Sigmoid colon (tissue), 7 donors: ENCODE measurements around the gene LSM8. TPM values are rescaled to one million over a fixed set of nuclear protein-coding genes. Genes with fewer than 3 reads are reported as not detected.

Experiments
- DNase-seq: peaks from one replicate; pipeline ENCODE4 v3.0.0-alpha.2; 2019
- H3K27ac ChIP-seq, 4 donors: fragments of 200-600 bp; sonication (generic); one replicate each; pipeline ENCODE4 v1.5.1; 2016 to 2019; ENCODE audit warnings: mild to moderate bottlenecking in 1 of 4
- H3K27me3 ChIP-seq, 3 donors: fragments of 200-600 bp; sonication (generic); one replicate each; pipeline ENCODE4 v1.5.1; 2019; ENCODE audit warnings: mild to moderate bottlenecking in 1 of 3
- H3K36me3 ChIP-seq, 4 donors: fragments of 200-600 bp; sonication (generic); one replicate each; pipeline ENCODE4 v1.5.1; 2016 to 2019
- H3K4me1 ChIP-seq, 4 donors: fragments of 200-600 bp; sonication (generic); one replicate each; pipeline ENCODE4 v1.5.1; 2017 to 2019
- H3K4me3 ChIP-seq, 4 donors: fragments of 200-600 bp; sonication (generic); one replicate each; pipeline ENCODE4 v1.5.1; 2017 to 2019; ENCODE audit warnings: mild to moderate bottlenecking in 2 of 4, moderate library complexity in 1 of 4
- H3K9me3 ChIP-seq, 4 donors: fragments of 200-600 bp in 3 of 4; sonication (generic) in 3 of 4; one replicate each; pipeline versions ENCODE4 v1.5.1 to v1.6.1; 2013 to 2019
- CTCF ChIP-seq, 4 experiments: fragments of 450-650 bp in 3 of 4; fragments of 200-600 bp in 1 of 4; IDR thresholded peaks; one replicate each; pipeline ENCODE4 v1.5.1; 2016 to 2019; ENCODE audit warnings: antibody characterized with exemption in 4 of 4, mild to moderate bottlenecking in 3 of 4, moderate library complexity in 2 of 4
- EP300 ChIP-seq, 4 donors: sonication (generic); formaldehyde crosslinking; IDR thresholded peaks; one replicate each; pipeline ENCODE4 v1.6.1; 2017; ENCODE audit warnings: antibody characterized with exemption in 4 of 4
- POLR2A ChIP-seq, 2 donors: fragments of 450-650 bp; IDR thresholded peaks; one replicate each; pipeline ENCODE4 v1.6.1; 2016; ENCODE audit warnings: antibody characterized with exemption in 2 of 2, mild to moderate bottlenecking in 2 of 2, moderate library complexity in 2 of 2
- POLR2AphosphoS5 ChIP-seq, 4 donors: sonication (generic); formaldehyde crosslinking; IDR thresholded peaks; one replicate each; pipeline ENCODE4 v1.6.1; 2017; ENCODE audit warnings: antibody characterized with exemption in 4 of 4
- WGBS, 2 donors: extraction: QIAGEN DNeasy Blood & Tissue Kit; methylation state at CpG; one replicate each; pipeline ENCODE4 v1.1.7; 2013; 5-methylcytosine and 5-hydroxymethylcytosine counted together
- intact Hi-C: fragments of 100-400 bp; cut with DNase I; formaldehyde crosslinking; loops from one replicate; pipeline ENCODE4 v1.15.1; 2023
- polyA plus RNA-seq, 3 donors: library from polyadenylated mRNA; stranded (reverse); fragments of 200-250 nt; gene quantifications; one replicate each; pipeline ENCODE4 v1.2.3, GENCODE V29; 2013
- total RNA-seq, 4 donors: library from RNA; depleted of rRNA; stranded (reverse); fragments of >200 nt; gene quantifications; one replicate each; pipeline ENCODE4 v1.1.0, GENCODE V29; 2016
- donor health status: healthy with polysubstance abuse.
- donor health status: Bipolar disorder and iron deficiency.
- donor health status: healthy.

The LSM8 gene
- total and polyA plus RNA-seq, 7 donors = 25.2 to 42.7 (median 35.7) TPM

DNA sequence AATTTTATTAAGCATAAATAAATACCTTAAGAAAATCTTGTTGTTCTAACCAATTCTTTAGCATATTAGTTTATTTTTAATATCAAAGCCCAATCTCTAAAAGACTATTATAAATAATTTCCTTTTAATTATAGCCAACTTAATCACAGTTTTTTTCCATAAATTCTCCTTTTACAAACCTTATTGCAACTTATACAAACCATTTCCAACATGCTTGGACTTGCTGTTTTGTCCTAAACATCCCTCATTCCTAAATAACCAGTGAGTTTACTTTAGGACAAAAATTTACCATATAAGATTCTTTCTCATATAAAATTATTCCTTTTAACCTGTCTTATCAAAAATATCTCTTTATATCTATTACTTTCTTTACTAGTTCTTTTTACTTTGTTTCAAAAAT lies 25.2 kb upstream of the LSM8 start:
- Histone ChIP-seq H3K27ac (no peak overlapping the region), H3K27me3 (no peaks in the 10 kb centered on the region), H3K9me3 (no peaks in the 10 kb centered on the region), H3K4me3 (no peak overlapping the region), H3K4me1 (no peaks in the 10 kb centered on the region), H3K36me3 (no peaks in the 10 kb centered on the region)
- TF ChIP-seq POLR2A (IDR thresholded peaks at IDR 0.05) (no peak), CTCF (IDR thresholded peaks at IDR 0.05) (no peak), POLR2AphosphoS5 (IDR thresholded peaks at IDR 0.05) (no peak), EP300 (IDR thresholded peaks at IDR 0.05) (no peak)
- intact Hi-C loops = no loop called here
- DNase-seq = no peak

GRCh38 chr7:118169146-118169545 lies 14.8 kb upstream of the LSM8 start:
- intact Hi-C loops = no loop called here
- TF ChIP-seq POLR2AphosphoS5 (IDR thresholded peaks at IDR 0.05) (no peak), CTCF (IDR thresholded peaks at IDR 0.05) (no peak), EP300 (IDR thresholded peaks at IDR 0.05) (no peak), POLR2A (IDR thresholded peaks at IDR 0.05) (no peak)
- Histone ChIP-seq H3K36me3 (no peaks in the 10 kb centered on the region), H3K4me3 (no peak overlapping the region), H3K9me3 (no peaks in the 10 kb centered on the region), H3K4me1 (no peaks in the 10 kb centered on the region), H3K27me3 (no peaks in the 10 kb centered on the region), H3K27ac (no peak overlapping the region)
- DNase-seq = no peak
- 81 to 84% methylated on average over 4 of the region's 4 CpGs for WGBS, 2 donors

DNA sequence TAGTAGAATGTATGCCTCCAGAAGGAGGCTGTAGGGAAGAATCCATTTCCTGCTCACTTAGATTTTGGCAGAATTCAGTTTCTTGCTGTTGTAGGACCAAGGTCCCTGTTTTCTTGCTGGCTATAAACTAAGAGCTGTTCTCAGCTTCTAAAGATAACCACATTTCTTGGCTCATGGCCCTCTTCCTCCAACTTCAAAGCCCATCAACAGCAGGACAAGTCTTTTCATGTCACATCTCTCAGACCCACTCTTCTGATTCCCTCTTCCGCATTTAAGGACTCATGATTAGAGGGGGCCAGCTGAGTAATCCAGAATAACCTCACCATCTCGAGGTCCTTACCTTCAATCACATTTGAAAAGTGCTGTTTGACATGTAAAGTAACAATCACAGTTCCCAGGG lies 8.2 kb upstream of the LSM8 start:
- Histone ChIP-seq H3K4me1 (no peaks in the 10 kb centered on the region), H3K9me3 (no peaks in the 10 kb centered on the region), H3K36me3 (no peaks in the 10 kb centered on the region), H3K27me3 (no peaks in the 10 kb centered on the region), H3K27ac (no peak overlapping the region), H3K4me3 (no peak overlapping the region)
- DNase-seq = no peak
- intact Hi-C loops = no loop called here
- TF ChIP-seq POLR2AphosphoS5 (IDR thresholded peaks at IDR 0.05) = no peak
- TF ChIP-seq CTCF (IDR thresholded peaks at IDR 0.05) = no peak
- TF ChIP-seq EP300 (IDR thresholded peaks at IDR 0.05) = no peak
- TF ChIP-seq POLR2A (IDR thresholded peaks at IDR 0.05) = no peak
- 77 to 84% methylated on average over 2 of the region's 2 CpGs for WGBS, 2 donors

GRCh38 chr7:118179191-118179590 lies 4.8 kb upstream of the LSM8 start:
- H3K4me1 ChIP-seq = peaks cover 0 to 7% (median 6%) of the 10 kb centered on the region in 4 donors
- H3K36me3 ChIP-seq = no peaks in the 10 kb centered on the region
- TF ChIP-seq EP300 (IDR thresholded peaks at IDR 0.05) (no peak), POLR2A (IDR thresholded peaks at IDR 0.05) (no peak), POLR2AphosphoS5 (IDR thresholded peaks at IDR 0.05) (no peak), CTCF (IDR thresholded peaks at IDR 0.05) (no peak)
- intact Hi-C loops = no loop called here
- DNase-seq = no peak
- no peak overlapping the region for H3K4me3 ChIP-seq
- H3K9me3 ChIP-seq = no peaks in the 10 kb centered on the region
- 85 to 93% methylated on average over 2 of the region's 2 CpGs for WGBS, 2 donors
- no peak overlapping the region for H3K27ac ChIP-seq
- H3K27me3 ChIP-seq = no peaks in the 10 kb centered on the region
